MG63 (cell line): ENCODE data around the gene EMILIN3. TPM values are rescaled to one million over a fixed set of nuclear protein-coding genes. Genes with fewer than 3 reads are reported as not detected.

ENCODE experiments used
- DNase-seq: peaks from one replicate; pipeline ENCODE4 v3.0.0-alpha.2; 2020
- H3K27me3 ChIP-seq: fragments of 250-450 bp; sonication (Bioruptor Pico); 2 replicates; pipeline ENCODE4 v1.5.1; 2020; ENCODE audit warnings: mild to moderate bottlenecking, moderate library complexity
- H3K36me3 ChIP-seq: fragments of 250-450 bp; sonication (Bioruptor Pico); 2 replicates; pipeline ENCODE4 v1.5.1; 2020; ENCODE audit warnings: mild to moderate bottlenecking, moderate library complexity
- H3K4me3 ChIP-seq: fragments of 250-450 bp; sonication (Bioruptor Pico); 2 replicates; pipeline ENCODE4 v1.5.1; 2020; ENCODE audit warnings: mild to moderate bottlenecking, moderate library complexity
- H3K9me3 ChIP-seq: fragments of 250-450 bp; sonication (Bioruptor Pico); 2 replicates; pipeline ENCODE4 v1.5.1; 2020; ENCODE audit warnings: mild to moderate bottlenecking, moderate library complexity
- total RNA-seq: library from RNA; depleted of rRNA; stranded (reverse); fragments of >200 nt; shearing (Covaris generic); gene quantifications from 2 replicates; pipeline ENCODE4 v1.2.3, GENCODE V29; 2014; ENCODE audit warnings: low replicate concordance; rRNA removed

The EMILIN3 gene
- 0.76 TPM in 1 of 2 replicates, not detected in the other for total RNA-seq

DNA sequence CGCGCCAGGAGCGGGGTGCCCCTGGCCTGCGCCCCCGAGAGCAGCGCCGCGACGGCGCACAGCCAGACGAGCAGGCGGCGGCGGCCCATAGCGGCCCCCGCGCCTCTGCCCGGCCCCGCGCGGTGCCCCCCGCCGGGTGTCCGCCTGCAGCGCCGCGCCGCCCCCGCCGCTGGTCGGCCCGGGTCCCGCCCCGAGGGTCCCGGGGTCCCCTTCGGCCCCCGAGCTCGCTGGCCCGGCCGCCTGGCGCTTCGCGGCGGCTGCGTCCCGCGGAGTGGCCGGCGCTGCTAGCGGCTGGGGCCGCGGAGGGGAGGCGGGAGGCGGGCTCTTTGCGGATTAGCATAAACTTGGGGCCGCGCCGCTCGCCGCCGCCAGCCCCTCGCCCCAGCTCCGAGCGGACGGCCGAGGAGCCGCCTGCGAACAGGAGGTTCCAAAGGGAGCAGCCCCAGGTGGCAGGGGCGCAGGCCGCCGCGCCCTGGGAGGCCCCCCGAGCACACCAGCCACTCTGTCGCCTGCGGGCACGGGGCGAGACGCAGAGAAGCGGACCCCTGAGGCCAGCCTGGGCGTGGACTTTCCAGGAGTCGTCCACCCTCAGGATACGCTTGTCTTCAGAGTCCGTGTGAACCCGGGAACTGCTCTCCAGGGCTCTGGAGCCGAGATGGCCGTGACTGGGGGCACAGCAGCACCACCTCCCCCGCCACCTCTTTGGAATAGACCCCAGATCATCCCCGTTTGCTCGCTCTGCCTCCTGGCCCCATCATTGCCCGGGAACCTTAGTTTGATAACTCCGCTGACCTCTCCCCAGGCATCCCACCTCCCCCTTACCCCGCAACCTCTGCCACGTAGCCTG is at the start of gene EMILIN3:
Gene EMILIN3, minus strand, starts transcription at position 273 of the 847 bp plus-strand sequence. Its CDS starts 184 bp downstream, at position 89.
- DNase-seq, result no peak
- Histone ChIP-seq H3K4me3 (no peak within 1 kb of the TSS), H3K9me3 (no peaks in the 10 kb centered on the region), H3K27me3 (peaks cover 5% of the 10 kb centered on the region; the same call in 1 of the 2 replicates), H3K36me3 (no peaks in the 10 kb centered on the region)

DNA sequence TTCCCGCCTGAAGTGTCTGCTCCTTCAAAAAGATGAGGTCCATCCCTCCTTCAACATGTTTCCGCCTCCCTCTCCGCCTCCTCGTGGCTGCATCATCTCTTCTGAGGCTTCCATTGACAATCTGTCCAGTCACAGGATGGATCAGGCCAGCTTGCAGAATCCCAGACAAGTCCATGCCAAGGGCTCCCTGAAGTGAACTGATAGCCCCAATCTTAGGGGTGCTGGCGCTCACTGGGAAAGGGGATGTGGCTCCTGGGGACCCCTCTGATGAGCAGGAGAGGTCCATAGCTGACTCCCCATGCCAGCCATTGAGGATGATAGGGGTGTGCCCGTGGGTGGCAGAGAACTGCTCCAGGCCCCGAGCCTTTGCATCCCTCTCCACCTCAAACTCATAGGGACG is 48.6 kb upstream of the EMILIN3 start:
- Histone ChIP-seq H3K4me3 (no peak overlapping the region), H3K27me3 (no peaks in the 10 kb centered on the region), H3K9me3 (no peaks in the 10 kb centered on the region), H3K36me3 (peaks cover 67% of the 10 kb centered on the region)
- no peak for DNase-seq

GRCh38 chr20:41413169-41413568 is 46.6 kb upstream of the EMILIN3 start:
- Histone ChIP-seq H3K9me3 (no peaks in the 10 kb centered on the region), H3K27me3 (no peaks in the 10 kb centered on the region), H3K4me3 (no peak overlapping the region), H3K36me3 (peaks cover 75% of the 10 kb centered on the region)
- DNase-seq, result no peak

GRCh38 chr20:41412324-41413120 is 45.9 kb upstream of the EMILIN3 start:
- peaks cover 72% of the 10 kb centered on the region for H3K36me3 ChIP-seq
- no peak overlapping the region for H3K4me3 ChIP-seq
- no peaks in the 10 kb centered on the region for H3K9me3 ChIP-seq
- no peaks in the 10 kb centered on the region for H3K27me3 ChIP-seq
- DNase-seq, result no peak

DNA sequence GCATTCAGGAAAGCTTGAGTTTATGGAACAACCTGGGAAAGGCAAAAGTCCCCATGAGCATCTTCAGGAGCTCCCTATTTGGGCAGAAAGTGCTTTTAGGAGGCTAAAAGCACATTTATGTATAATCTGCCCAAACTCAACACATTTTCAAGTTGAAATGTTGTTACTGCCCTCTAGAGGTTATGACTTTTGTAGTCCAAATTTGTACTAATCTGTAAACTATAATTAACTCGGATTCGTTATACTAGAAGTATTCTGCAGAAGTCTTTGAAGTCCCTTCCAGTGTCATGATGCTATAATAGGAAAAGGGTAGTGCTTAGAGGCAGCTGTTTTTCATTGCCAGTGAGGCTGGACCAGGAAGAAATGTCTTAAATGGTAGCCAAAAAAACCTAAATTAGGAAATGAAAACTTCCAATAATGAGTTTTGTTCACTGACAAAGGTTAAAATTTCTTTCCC is 44.8 kb upstream of the EMILIN3 start:
- no peaks in the 10 kb centered on the region for H3K27me3 ChIP-seq
- no peak for DNase-seq
- peaks cover 72% of the 10 kb centered on the region for H3K36me3 ChIP-seq
- no peak overlapping the region for H3K4me3 ChIP-seq
- H3K9me3 ChIP-seq, result no peaks in the 10 kb centered on the region

DNA sequence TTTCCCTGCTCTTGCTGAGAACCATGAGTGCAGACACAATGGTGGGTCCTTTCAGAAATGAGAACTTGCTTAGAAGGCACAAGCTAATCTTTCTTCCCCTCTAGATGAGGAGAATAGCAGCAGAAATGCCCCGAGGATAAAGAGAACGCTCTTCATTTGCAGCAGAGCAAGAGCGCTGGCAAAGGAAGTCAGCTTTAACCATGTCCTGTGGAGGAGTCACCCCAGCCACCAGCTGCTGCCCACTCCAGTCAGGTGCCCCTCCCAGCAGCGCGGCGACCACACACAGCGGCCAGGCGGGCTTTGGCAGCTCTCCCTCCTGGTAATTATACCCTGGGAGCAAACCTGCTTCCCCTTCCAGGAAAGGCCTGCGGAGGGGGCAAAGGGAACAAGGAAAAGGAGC is 42.4 kb upstream of the EMILIN3 start:
- H3K36me3 ChIP-seq, result peaks cover 69% of the 10 kb centered on the region
- H3K27me3 ChIP-seq, result no peaks in the 10 kb centered on the region
- H3K4me3 ChIP-seq, result no peak overlapping the region
- DNase-seq, result no peak
- H3K9me3 ChIP-seq, result no peaks in the 10 kb centered on the region

GRCh38 chr20:41408156-41408794 is 41.7 kb upstream of the EMILIN3 start:
- no peak for DNase-seq
- H3K36me3 ChIP-seq, result peaks cover 73% of the 10 kb centered on the region
- H3K27me3 ChIP-seq, result no peaks in the 10 kb centered on the region

DNA sequence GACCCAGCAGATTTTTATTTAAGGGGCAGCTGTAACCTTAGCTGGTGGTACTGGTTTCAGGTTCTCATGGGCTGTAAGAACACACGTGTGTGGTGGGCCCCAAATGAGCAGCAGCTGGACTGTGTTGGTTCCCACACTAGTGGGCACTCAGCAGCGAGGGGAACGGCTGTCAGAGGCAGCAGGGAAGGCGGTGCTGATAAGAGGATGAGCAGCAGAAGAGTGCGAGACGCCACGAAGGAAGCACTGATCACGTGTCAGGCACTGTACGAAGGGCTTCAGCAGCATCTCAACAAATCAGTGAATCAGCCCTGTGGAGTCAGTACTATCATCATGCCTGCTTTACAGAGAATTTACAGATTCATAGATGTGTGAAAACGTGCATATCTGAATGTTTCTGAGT is 41.0 kb upstream of the EMILIN3 start:
- Histone ChIP-seq H3K36me3 (peaks cover 68% of the 10 kb centered on the region), H3K4me3 (no peak overlapping the region), H3K9me3 (no peaks in the 10 kb centered on the region), H3K27me3 (no peaks in the 10 kb centered on the region)
- DNase-seq, result no peak

More at GRCh38 chr20:41408156-41408794, 41.7 kb upstream of the EMILIN3 start:
- no peaks in the 10 kb centered on the region for H3K9me3 ChIP-seq
- H3K4me3 ChIP-seq, result no peak overlapping the region

- H3K36me3 ChIP-seq, result peaks cover 63% of the 10 kb centered on the region
- DNase-seq, result no peak
- no peaks in the 10 kb centered on the region for H3K27me3 ChIP-seq
- H3K4me3 ChIP-seq, result no peak overlapping the region
- H3K9me3 ChIP-seq, result no peaks in the 10 kb centered on the region
These were observed 40.4 kb upstream of the EMILIN3 start for GRCh38 chr20:41406896-41407444.

DNA sequence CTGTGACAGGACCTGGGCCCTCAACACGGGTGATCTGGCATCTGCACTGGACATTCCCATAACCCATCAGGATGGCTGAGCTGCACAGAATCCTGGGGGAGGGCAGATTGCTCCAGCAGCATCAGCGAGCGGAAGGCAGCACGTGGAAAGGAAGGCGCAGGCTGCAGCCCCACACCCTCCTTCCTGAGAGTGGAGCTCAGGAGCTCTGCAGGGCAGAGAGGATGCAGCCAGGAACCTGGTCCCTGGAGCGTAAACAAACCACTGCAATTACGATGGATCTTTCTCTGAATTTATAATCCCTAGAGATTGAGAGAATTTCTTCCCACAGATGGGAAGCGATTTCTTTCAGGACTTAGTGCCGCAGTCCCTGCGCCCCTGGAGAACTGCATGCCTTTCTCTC is 39.7 kb upstream of the EMILIN3 start:
- Histone ChIP-seq H3K4me3 (no peak overlapping the region), H3K27me3 (no peaks in the 10 kb centered on the region), H3K9me3 (no peaks in the 10 kb centered on the region), H3K36me3 (peaks cover 58% of the 10 kb centered on the region)
- DNase-seq, result no peak

GRCh38 chr20:41405436-41405835 is 38.8 kb upstream of the EMILIN3 start:
- Histone ChIP-seq H3K4me3 (no peak overlapping the region), H3K27me3 (no peaks in the 10 kb centered on the region), H3K36me3 (peaks cover 50% of the 10 kb centered on the region), H3K9me3 (no peaks in the 10 kb centered on the region)
- DNase-seq, result no peak

DNA sequence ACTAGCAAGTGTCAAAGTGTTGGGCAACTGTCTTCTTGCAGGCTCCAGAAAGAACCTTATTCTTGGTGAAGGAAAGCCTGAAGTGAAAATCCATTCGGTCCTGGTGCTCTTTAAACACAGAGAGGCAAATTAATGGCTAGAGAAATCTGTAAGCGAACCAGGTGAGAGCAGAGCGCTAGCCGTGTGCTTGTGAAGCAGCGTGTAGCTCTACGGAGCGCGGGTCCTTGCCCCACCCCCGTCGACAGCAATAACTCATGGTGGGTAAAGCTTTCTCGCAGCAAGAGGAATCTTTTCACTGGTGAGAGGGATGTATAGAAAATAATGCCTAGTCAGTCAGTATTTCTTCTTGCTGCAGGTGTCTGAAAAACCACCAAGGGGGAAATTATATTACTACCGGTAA is 37.0 kb upstream of the EMILIN3 start:
- H3K27me3 ChIP-seq, result no peaks in the 10 kb centered on the region
- H3K4me3 ChIP-seq, result no peak overlapping the region
- no peak for DNase-seq
- H3K9me3 ChIP-seq, result no peaks in the 10 kb centered on the region
- peaks cover 33% of the 10 kb centered on the region for H3K36me3 ChIP-seq

DNA sequence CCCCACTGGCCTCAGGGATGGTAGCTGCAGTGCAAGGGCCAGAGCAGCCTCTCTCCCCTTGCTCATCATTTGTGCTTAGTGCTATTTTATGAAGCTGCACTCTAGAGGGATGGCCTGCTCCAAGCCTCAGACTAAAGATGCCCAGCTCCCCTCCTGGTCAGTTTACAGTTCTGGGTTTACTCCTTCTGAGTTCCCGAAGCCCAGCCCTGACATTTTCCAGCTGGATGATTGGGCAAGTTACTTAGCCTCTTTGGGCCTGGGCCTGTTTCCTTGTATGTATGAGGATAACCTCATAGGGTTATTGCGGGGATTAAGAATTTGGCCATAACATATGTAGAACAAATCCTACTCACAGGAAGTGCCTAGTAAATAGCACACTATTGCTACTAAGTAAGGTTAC is 31.8 kb upstream of the EMILIN3 start:
- Histone ChIP-seq H3K27me3 (no peaks in the 10 kb centered on the region), H3K4me3 (no peak overlapping the region), H3K9me3 (no peaks in the 10 kb centered on the region), H3K36me3 (peaks cover 3% of the 10 kb centered on the region)
- peak; percentile 53 for DNase-seq

DNA sequence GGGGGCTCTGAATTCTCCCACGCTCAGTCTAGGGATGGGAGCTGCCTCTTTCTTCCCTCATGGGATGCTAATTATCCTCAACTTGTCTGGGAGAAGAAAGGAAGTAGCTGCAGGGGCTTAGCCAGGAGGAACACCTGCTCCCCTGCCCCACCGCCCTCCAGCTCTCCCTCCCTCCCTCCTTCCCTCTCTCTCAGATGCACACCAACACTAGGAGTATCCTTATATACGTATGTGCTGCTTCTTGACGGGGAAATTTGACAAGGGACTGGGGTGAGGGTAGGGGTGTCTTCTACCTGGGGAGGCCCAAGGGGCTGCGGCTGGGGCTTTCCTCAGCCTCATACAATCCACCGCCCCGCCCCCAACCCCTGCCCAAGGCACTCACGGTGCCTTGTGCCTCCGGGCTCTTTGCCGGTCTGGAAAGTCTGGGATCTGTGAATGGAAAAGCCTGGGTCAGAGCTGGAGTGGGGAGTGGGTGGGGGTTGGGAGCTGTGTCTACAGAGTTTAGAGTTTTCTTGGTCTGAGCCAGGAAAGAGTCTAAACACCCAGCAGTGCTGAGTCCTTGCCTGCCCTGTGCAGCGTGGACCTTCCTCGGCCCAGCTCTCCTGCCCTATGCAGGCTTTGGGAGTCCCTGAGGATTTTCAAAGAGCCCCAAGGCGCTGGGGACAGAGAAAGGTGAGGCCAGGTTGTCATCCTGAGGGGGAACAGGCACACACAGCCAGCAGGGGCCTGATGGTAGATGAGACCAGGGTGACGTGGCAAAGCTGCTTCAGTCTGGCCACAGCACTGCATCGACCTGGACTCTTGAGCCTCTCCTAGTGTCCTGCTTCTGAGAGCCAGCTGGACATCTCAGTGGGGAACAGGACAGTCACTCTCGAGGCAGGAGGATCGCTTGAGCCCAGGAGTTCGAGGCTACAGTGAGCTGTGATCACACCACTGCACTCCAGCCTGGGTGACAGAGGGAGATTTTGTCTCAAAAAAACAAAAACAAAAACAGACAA is 29.3 kb upstream of the EMILIN3 start:
- H3K4me3 ChIP-seq, result no peak overlapping the region
- H3K9me3 ChIP-seq, result no peaks in the 10 kb centered on the region
- DNase-seq, result no peak
- no peaks in the 10 kb centered on the region for H3K27me3 ChIP-seq
- H3K36me3 ChIP-seq, result no peaks in the 10 kb centered on the region

DNA sequence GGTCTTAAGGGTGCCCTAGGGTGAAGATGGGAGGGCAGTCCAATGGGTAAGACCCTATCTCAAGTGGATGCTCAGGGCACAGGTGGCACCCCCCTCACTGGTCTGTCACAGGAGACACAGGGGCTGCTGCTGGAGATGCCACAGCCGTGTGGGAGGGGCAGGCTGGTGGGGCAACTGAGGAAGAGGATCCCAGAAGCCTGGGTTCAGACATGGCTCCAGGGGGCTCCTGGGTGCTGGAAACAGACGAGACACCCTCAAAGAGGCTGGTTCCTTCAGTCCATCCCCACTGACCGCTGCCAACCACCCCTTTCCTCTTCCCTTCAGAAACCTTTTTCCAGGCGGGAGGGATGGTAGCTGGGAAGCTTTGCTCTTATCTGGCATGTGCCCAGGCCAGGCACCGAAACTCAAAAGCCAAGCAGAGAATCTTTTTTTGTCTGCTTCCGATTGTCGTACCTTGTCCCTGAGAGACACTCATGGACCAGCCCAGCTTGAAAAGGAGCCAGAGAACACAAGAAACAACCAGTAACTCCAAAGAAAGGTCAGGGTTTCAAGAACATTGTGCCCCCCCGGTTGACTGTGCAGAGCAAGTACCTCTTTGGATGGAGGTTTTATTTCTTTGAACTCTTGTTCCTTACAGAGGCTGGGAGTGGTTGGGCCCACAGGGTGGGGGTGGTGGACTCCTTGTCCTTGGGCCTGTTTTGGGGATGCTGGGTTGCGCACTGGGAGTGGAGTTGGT is 28.5 kb upstream of the EMILIN3 start:
- DNase-seq, result no peak
- no peaks in the 10 kb centered on the region for H3K9me3 ChIP-seq
- H3K27me3 ChIP-seq, result no peaks in the 10 kb centered on the region
- H3K36me3 ChIP-seq, result no peaks in the 10 kb centered on the region
- no peak overlapping the region for H3K4me3 ChIP-seq
